Suprapubic skin (tissue), 4 donors: ENCODE results near the gene TF. TPM values are rescaled to one million over a fixed set of nuclear protein-coding genes. Genes with fewer than 3 reads are reported as not detected.

ENCODE experiments used
- DNase-seq, 2 donors: peaks; one replicate each; pipeline ENCODE4 v3.0.0-alpha.2; 2019; ENCODE audit warnings: low spot score in 2 of 2
- H3K27ac ChIP-seq: fragments of 200-600 bp; sonication (generic); one replicate; pipeline ENCODE4 v1.5.1; 2019
- H3K27me3 ChIP-seq: fragments of 200-600 bp; sonication (generic); one replicate; pipeline ENCODE4 v1.5.1; 2019
- H3K36me3 ChIP-seq: fragments of 200-600 bp; sonication (generic); one replicate; pipeline ENCODE4 v1.5.1; 2019
- H3K4me1 ChIP-seq: fragments of 200-600 bp; sonication (generic); one replicate; pipeline ENCODE4 v1.5.1; 2019
- H3K4me3 ChIP-seq: fragments of 200-600 bp; sonication (generic); one replicate; pipeline ENCODE4 v1.5.1; 2019; ENCODE audit warnings: mild to moderate bottlenecking
- H3K9me3 ChIP-seq: fragments of 200-600 bp; sonication (generic); one replicate; pipeline ENCODE4 v1.5.1; 2019
- EP300 ChIP-seq: sonication (generic); formaldehyde crosslinking; IDR thresholded peaks from one replicate; pipeline ENCODE4 v1.6.1; 2017; ENCODE audit warnings: antibody characterized with exemption
- POLR2A ChIP-seq, 2 donors: fragments of 450-650 bp; IDR thresholded peaks; one replicate each; pipeline ENCODE4 v1.6.1; 2017; ENCODE audit warnings: antibody characterized with exemption in 2 of 2, mild to moderate bottlenecking in 2 of 2, moderate library complexity in 2 of 2
- POLR2AphosphoS5 ChIP-seq, 3 donors: sonication (generic); formaldehyde crosslinking; IDR thresholded peaks; one replicate each; pipeline ENCODE4 v1.6.1; 2017; ENCODE audit warnings: antibody characterized with exemption in 3 of 3
- WGBS: methylation state at CpG from one replicate; pipeline ENCODE4 v1.1.5; 2018; 5-methylcytosine and 5-hydroxymethylcytosine counted together
- total RNA-seq, 4 donors: library from RNA; depleted of rRNA; stranded (reverse); fragments of >200 nt; gene quantifications; one replicate each; pipeline ENCODE4 v1.1.0, GENCODE V29; 2016
- TF ChIP-seq, protein P1 (sequence below), 2 donors: fragments of 200-600 bp in 1 of 2; fragments of 450-650 bp in 1 of 2; sonication (generic) in 1 of 2; IDR thresholded peaks; one replicate each; pipeline ENCODE4 v1.5.1; 2016 to 2019; ENCODE audit warnings: antibody characterized with exemption in 2 of 2, mild to moderate bottlenecking in 1 of 2, moderate library complexity in 1 of 2

The TF gene
- 10 to 100 TPM in 2 of 4 donors, 1 to 10 TPM in 2; 4.8 to 16.5 (median 8.7) TPM for total RNA-seq

DNA sequence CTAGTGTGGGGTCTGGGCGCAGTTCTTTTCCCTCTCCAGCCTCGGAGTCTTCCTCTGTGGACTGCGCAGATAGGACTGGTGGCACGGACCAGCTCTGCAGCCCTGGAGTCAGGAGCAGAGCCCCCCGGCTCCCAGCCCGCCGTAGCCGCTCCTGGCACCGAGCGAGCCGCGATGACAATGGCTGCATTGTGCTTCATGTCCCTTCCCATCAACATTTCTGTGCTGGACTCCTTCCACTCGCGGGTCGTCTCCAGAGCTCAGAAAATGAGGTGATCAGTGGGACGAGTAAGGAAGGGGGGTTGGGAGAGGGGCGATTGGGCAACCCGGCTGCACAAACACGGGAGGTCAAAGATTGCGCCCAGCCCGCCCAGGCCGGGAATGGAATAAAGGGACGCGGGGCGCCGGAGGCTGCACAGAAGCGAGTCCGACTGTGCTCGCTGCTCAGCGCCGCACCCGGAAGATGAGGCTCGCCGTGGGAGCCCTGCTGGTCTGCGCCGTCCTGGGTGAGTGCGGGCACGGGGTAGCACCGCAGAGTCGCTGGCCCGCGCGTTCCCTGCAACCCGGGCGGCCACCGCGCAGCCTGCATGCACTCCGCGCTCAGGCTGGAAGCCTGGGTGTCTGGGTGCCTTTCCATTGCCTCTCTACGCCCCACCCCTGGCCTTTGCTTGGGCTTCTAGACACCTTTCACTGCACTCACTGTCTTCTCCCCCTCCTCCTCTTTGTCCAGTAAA, at the start of gene TF:
Gene TF (plus strand): TSS at position 413 of the 731 bp plus-strand sequence. CDS start 48 bp downstream, at position 461.
- TF ChIP-seq, protein P1, sequence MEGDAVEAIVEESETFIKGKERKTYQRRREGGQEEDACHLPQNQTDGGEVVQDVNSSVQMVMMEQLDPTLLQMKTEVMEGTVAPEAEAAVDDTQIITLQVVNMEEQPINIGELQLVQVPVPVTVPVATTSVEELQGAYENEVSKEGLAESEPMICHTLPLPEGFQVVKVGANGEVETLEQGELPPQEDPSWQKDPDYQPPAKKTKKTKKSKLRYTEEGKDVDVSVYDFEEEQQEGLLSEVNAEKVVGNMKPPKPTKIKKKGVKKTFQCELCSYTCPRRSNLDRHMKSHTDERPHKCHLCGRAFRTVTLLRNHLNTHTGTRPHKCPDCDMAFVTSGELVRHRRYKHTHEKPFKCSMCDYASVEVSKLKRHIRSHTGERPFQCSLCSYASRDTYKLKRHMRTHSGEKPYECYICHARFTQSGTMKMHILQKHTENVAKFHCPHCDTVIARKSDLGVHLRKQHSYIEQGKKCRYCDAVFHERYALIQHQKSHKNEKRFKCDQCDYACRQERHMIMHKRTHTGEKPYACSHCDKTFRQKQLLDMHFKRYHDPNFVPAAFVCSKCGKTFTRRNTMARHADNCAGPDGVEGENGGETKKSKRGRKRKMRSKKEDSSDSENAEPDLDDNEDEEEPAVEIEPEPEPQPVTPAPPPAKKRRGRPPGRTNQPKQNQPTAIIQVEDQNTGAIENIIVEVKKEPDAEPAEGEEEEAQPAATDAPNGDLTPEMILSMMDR (IDR thresholded peaks at IDR 0.05): no peak
- TF ChIP-seq POLR2A (IDR thresholded peaks at IDR 0.05) (no peak), EP300 (no peak), POLR2AphosphoS5 (IDR thresholded peaks at IDR 0.05) (no peak)
- Histone ChIP-seq H3K4me3 (peak within 1 kb of the TSS; percentile 39), H3K27ac (no peak within 1 kb of the TSS), H3K9me3 (no peaks in the 10 kb centered on the region), H3K27me3 (peaks cover 24% of the 10 kb centered on the region), H3K4me1 (peaks cover 18% of the 10 kb centered on the region), H3K36me3 (no peaks in the 10 kb centered on the region)
- WGBS: 15% methylated on average over 31 of the region's 50 CpGs
- no peak for DNase-seq

DNA sequence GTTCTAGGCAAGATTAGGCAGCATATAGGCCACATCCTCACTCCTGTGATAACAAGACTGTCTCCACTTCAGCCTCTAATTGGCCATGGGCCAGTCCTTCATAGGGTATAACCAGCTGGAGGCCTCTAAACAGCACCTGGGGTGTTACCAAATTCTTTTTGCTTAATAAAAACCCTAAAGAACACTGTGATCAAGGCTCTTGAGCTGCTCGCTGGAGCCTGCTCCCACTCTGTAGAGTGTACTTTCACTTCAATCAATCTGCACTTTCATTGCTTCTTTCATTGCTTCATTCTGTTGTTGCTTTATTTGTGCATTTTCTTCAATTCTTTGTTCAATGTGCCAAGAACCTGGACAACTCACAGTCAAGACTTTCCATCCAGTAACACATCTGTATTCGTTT, 48.2 kb upstream of the TF start:
- no peak for DNase-seq
- H3K9me3 ChIP-seq: no peaks in the 10 kb centered on the region
- no peaks in the 10 kb centered on the region for H3K4me1 ChIP-seq
- no peaks in the 10 kb centered on the region for H3K36me3 ChIP-seq
- no peaks in the 10 kb centered on the region for H3K27me3 ChIP-seq
- H3K4me3 ChIP-seq: no peak overlapping the region
- no peak overlapping the region for H3K27ac ChIP-seq
- WGBS: 84% methylated on average over 2 of the region's 2 CpGs
- TF ChIP-seq, protein P1 (IDR thresholded peaks at IDR 0.05): no peak
- TF ChIP-seq POLR2AphosphoS5 (IDR thresholded peaks at IDR 0.05) (no peak), EP300 (no peak), POLR2A (IDR thresholded peaks at IDR 0.05) (no peak)

DNA sequence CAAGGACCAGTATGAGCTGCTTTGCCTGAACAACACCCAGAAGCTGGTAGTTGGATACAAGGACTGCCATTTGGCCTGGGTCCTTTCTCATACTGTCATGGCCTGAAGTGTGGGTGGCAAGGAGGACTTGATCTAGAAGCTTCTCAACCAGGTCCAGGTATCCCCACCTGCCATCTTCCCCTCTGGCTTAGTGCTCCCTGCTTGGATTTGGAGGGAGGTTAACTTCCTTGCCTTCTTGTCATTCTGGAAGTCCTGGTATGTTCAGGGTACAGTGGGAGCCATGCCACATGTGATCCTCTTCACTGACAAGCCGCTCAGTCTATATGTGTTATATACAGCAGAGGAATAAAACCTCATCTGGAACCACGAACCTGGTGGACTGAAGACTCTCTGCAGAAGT, 46.7 kb upstream of the TF start:
- H3K4me1 ChIP-seq: no peaks in the 10 kb centered on the region
- no peaks in the 10 kb centered on the region for H3K27me3 ChIP-seq
- 80% methylated on average over 2 of the region's 2 CpGs for WGBS
- no peaks in the 10 kb centered on the region for H3K36me3 ChIP-seq
- no peak overlapping the region for H3K27ac ChIP-seq
- TF ChIP-seq, protein P1 (IDR thresholded peaks at IDR 0.05): no peak
- TF ChIP-seq POLR2AphosphoS5 (IDR thresholded peaks at IDR 0.05): no peak
- TF ChIP-seq EP300: no peak
- no peaks in the 10 kb centered on the region for H3K9me3 ChIP-seq
- H3K4me3 ChIP-seq: no peak overlapping the region
- no peak for DNase-seq

DNA sequence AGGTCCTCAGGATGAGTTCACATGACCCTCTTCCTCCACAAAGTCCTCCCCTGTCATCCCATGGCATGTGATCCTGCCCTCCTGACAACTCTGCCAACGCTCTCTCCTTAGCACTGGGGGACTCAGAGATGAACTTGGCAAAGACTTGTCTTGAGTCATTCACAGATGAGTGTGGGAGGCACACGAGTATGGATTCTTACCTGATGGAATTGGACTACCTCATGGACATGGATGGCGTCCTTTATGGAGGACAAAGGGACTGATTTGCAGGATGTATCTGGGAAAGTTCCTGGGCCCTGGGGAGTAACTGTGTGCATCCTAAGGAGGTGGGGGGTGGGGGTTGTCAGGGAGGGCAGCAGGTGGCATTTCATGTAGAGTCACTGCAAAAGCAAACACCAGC, 46.3 kb upstream of the TF start:
- Histone ChIP-seq H3K27me3 (no peaks in the 10 kb centered on the region), H3K4me1 (no peaks in the 10 kb centered on the region), H3K9me3 (no peaks in the 10 kb centered on the region), H3K36me3 (no peaks in the 10 kb centered on the region), H3K4me3 (no peak overlapping the region), H3K27ac (no peak overlapping the region)
- DNase-seq: no peak
- TF ChIP-seq EP300: no peak
- TF ChIP-seq POLR2AphosphoS5 (IDR thresholded peaks at IDR 0.05): no peak
- TF ChIP-seq, protein P1 (IDR thresholded peaks at IDR 0.05): no peak
- TF ChIP-seq POLR2A (IDR thresholded peaks at IDR 0.05): no peak
- 100% methylated on average over 3 of the region's 3 CpGs for WGBS

DNA sequence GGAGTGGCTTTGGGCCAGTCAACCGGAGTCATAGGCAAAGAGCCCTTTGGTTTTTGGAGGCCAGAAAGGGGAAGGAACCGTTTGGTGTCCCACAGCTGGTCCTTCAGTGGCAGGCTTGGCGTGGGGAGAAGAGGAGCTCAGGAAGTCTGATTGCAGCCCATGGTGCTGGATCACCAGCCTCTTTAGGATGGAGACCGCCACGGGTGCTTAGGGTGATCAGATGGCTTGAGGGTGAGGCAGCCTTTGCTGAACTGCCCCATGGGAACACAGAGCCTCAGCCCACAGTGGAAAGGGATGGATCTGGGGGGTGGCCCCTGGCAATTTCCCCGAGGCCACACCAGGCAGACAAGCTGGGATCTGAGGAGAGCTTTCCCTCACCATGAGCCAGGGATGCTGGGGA, 45.8 kb upstream of the TF start:
- 89% methylated on average over 4 of the region's 6 CpGs for WGBS
- no peaks in the 10 kb centered on the region for H3K9me3 ChIP-seq
- no peaks in the 10 kb centered on the region for H3K4me1 ChIP-seq
- no peak for DNase-seq
- H3K4me3 ChIP-seq: no peak overlapping the region
- H3K27me3 ChIP-seq: no peaks in the 10 kb centered on the region
- TF ChIP-seq, protein P1 (IDR thresholded peaks at IDR 0.05): no peak
- no peak for TF ChIP-seq EP300
- no peak for TF ChIP-seq POLR2AphosphoS5 (IDR thresholded peaks at IDR 0.05)
- no peak for TF ChIP-seq POLR2A (IDR thresholded peaks at IDR 0.05)
- no peaks in the 10 kb centered on the region for H3K36me3 ChIP-seq
- H3K27ac ChIP-seq: no peak overlapping the region
